ELR (cell line): ENCODE results near the gene SPATA7.

Experiments used
- DNase-seq: peaks from one replicate; pipeline ENCODE4 v3.0.0-alpha.2; 2015; ENCODE audit warnings: low read depth

SPATA7 gene

DNA sequence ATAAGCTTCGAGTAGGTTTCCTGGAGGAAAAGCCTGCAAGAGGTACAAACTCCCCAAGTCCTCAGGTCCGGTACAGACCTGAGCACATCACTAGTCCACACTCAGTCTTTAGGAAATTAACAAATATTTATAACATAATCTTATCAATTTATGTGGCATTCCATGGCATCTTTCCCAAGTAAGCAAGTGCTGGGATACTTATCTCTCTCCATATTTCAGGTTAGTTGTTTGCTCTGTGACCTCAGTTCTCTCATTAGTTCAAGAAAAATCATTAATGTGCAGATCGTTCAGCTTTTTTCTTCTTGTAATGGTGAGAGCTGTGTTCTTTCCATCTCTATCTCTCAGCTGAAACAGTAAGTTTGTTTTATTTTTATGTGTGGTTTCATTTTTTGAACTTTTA lies 34.7 kb downstream of the SPATA7 start:
- no peak for DNase-seq

GRCh38 chr14:88421286-88421685 lies 35.8 kb downstream of the SPATA7 start:
- no peak for DNase-seq

DNA sequence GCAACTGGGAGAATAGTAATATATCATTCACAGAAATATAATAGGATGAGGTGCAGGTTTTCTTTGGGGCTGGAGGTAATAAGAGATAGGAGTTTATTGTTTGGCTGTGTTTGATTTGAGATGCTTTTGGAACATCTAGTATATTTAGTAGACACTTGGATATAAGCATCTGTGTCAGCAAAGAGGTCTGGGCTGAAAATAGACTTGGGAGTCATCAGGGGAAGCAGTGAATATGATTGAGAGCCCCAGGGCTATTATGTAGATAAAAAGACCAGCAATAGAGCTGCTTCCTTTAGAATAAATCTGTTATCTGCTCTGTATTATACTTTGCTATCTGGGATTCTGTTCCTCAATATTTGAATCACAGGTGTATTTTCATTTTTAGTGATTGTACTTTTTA lies 36.6 kb downstream of the SPATA7 start:
- peak; percentile 28 for DNase-seq

GRCh38 chr14:88422919-88423650 lies 37.6 kb downstream of the SPATA7 start:
- DNase-seq: peak; percentile 94

GRCh38 chr14:88424573-88424972 lies 39.1 kb downstream of the SPATA7 start:
- DNase-seq: peak; percentile 61

- DNase-seq: peak; percentile 80
These were observed 40.8 kb downstream of the SPATA7 start for GRCh38 chr14:88426271-88426670.

GRCh38 chr14:88430976-88431375 lies 45.5 kb downstream of the SPATA7 start:
- no peak for DNase-seq

DNA sequence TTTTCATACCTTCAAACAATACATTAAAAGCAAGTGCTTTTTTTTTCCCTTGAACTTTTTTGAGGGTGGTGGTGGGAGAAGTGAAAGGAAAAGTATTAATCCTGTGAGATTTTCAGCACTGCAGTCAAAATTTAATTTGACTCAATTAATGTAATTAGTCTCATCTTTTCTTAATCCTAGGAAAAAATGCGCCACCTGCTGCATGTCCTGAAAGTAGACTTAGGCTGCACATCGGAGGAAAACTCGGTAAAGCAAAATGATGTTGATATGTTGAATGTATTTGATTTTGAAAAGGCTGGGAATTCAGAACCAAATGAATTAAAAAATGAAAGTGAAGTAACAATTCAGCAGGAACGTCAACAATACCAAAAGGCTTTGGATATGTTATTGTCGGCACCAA lies 52.2 kb downstream of the SPATA7 start:
- DNase-seq: peak; percentile 27

GRCh38 chr14:88439088-88439487 lies 53.6 kb downstream of the SPATA7 start:
- DNase-seq: no peak

GRCh38 chr14:88452231-88452630 lies 66.8 kb downstream of the SPATA7 start:
- DNase-seq: no peak

- DNase-seq: no peak
These were observed 69.4 kb downstream of the SPATA7 start for GRCh38 chr14:88454886-88455285.

DNA sequence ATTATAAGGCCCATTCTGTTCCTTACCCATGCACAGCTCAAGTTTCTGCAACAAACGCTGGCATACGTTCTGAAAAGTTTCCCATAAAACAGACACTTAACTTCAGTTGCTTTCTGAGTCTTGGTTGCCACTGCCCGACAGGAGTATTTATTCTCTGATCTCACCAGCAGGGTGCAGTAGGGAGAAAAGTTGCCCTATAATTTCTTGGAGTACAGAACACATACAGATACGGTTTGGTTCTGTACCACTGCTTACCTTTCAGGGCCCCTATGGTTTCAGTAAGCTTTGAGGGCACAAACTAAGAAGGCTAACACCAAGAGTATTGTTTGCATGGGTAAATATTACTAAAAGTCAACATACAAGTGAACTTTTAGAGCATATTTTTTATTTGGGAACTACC lies 77.9 kb downstream of the SPATA7 start:
- peak; percentile 52 for DNase-seq

GRCh38 chr14:88468406-88468805 lies 82.9 kb downstream of the SPATA7 start:
- DNase-seq: peak; percentile 84

DNA sequence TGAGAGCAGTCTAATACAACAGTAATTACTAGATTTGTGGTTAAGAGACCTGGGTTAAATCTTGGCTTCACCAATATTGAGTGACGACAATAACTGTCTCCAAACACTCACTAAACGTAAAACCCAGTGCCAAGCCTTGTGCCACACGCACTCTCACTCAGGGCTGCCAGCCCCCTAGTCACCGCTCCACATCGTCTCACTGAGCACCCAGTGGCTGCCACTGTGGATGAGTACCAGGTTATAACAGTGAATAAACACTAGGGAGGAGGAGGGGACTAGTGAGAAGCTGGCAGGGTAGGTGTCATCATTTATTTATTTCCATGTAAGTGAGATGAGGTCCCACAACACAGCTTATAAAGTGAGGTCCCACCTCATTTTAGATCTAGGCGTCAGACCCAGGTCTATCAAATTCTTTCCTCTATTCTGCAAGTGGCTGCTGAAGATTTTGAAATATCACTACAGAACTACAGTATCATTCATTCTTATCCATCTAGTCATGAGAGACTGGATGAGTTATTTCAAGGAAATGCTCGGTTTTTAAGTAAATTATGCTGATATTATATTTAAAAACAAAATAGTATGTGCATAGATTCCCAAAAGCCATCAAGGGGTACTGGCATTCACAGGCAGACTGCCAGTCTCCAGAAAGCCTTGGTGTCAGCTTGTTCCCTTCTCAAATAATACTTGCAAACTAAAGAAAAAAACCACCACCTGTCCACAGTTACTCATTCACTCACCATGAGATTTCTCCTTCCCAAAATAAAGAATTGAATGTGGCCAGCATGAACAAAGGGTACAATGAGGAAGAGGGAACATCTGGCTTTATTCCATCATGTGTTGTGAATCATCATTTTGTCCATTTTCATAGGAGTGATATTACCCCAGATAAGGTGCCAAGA lies 85.3 kb downstream of the SPATA7 start:
- peak; percentile 37 for DNase-seq

- DNase-seq: no peak
These were observed 88.3 kb downstream of the SPATA7 start for GRCh38 chr14:88473791-88474190.

- DNase-seq: no peak
These were observed 90.8 kb downstream of the SPATA7 start for GRCh38 chr14:88476214-88476774.

- no peak for DNase-seq
These were observed 91.4 kb downstream of the SPATA7 start for GRCh38 chr14:88476825-88477224.

- no peak for DNase-seq
These were observed 92.2 kb downstream of the SPATA7 start for GRCh38 chr14:88477513-88478250.

GRCh38 chr14:88478931-88479330 lies 93.5 kb downstream of the SPATA7 start:
- DNase-seq: no peak

GRCh38 chr14:88479574-88479987 lies 94.1 kb downstream of the SPATA7 start:
- no peak for DNase-seq

DNA sequence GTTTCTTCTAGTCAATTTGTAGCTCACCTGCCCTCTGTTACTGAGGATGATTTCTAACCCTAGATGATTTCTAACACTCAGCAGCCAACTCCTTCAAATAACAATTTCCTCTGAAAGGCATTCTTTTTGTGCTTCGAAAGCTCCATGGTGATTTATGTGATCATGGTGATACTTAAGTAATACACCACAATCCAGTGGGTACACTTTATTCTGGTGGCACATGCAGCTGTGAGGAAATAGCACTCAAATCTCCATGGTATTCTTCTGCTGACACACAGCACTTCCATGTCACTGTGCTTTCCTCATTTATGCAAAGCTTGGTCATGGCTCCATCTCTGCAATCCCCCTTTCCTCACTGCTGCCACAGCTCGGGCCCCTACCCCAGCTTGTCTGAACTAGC lies 95.6 kb downstream of the SPATA7 start:
- DNase-seq: no peak

- DNase-seq: no peak
These were observed 96.3 kb downstream of the SPATA7 start for GRCh38 chr14:88481794-88482193.
